Measurements from ENCODE around the gene CALHM1. TPM values are rescaled to one million over a fixed set of nuclear protein-coding genes. Genes with fewer than 3 reads are reported as not detected.

The CALHM1 gene
- total RNA-seq, 1 experiment from 2014 or later = not detected

GRCh38 chr10:103428989-103429643, 29.6 kb downstream of the CALHM1 start:
- H3K27me3 ChIP-seq (replicated peaks; ENCODE audit: control insufficient read depth, insufficient read depth, low read length) = no peaks in the 10 kb centered on the region
- peaks cover 3% of the 10 kb centered on the region for H3K36me3 ChIP-seq (ENCODE audit: control insufficient read depth, insufficient read depth, low read length)
- Mint-ChIP-seq H3K4me3 (ENCODE audit: unreplicated experiment) (no peak overlapping the region), H3K27ac (ENCODE audit: unreplicated experiment) (no peak overlapping the region), H3K36me3 (ENCODE audit: insufficient read depth, unreplicated experiment) (peaks cover 96% of the 10 kb centered on the region), H3K4me1 (ENCODE audit: low read depth, unreplicated experiment) (no peaks in the 10 kb centered on the region), H3K27me3 (ENCODE audit: insufficient read depth, unreplicated experiment) (no peaks in the 10 kb centered on the region), H3K9me3 (ENCODE audit: unreplicated experiment) (no peaks in the 10 kb centered on the region)
- no peaks in the 10 kb centered on the region for H3K4me1 ChIP-seq
- ChIA-PET POLR2A (no interaction called here), CTCF (no interaction called here)
- no peaks in the 10 kb centered on the region for H3K9me3 ChIP-seq
- TF ChIP-seq CTCF (IDR thresholded peaks at IDR 0.05; ENCODE audit: insufficient read depth in 1 of 2, low read depth in 1 of 2, low read length in 1 of 2, severe bottlenecking in 1 of 2, unreplicated experiment in 1 of 2) = no peak
- H3K4me3 ChIP-seq (ENCODE audit: low read depth, low read length) = no peak overlapping the region
- no TSS peak for BruUV-seq (replicated peaks)
- DNase-seq = no peak
- intact Hi-C loops (cut with micrococcal nuclease; ENCODE audit: unreplicated experiment) = no loop called here

DNA sequence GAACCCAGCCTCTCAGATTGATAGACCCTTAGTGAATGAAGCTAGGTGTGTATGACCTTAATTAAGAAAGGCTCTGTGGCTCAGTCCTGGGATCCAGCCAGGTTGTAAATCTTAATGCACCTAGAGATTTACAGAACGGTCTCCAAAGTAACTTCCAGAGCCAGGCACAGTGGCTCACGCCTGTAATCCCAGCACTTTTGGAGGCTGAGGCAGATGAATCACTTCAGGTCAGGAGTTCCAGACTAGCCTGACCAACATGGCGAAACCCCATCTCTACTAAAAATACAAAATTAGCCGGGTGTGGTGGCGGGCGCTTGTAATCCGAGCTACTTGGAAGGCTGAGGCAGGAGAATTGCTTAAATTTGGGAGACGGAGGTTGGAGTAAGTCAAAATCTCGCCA, 30.8 kb downstream of the CALHM1 start:
- ChIA-PET CTCF (no interaction called here), POLR2A (interaction anchor here (0.7 kb wide), 1 partner anchor 1362 kb away, joined by 6 read pairs; the partner anchor contains the start of gene HPS6)
- no peaks in the 10 kb centered on the region for H3K27me3 Mint-ChIP-seq (ENCODE audit: insufficient read depth, unreplicated experiment)
- H3K9me3 ChIP-seq = no peaks in the 10 kb centered on the region
- no peak overlapping the region for H3K4me3 Mint-ChIP-seq (ENCODE audit: unreplicated experiment)
- H3K36me3 Mint-ChIP-seq (ENCODE audit: insufficient read depth, unreplicated experiment) = peaks cover 95% of the 10 kb centered on the region
- no peak for TF ChIP-seq CTCF (IDR thresholded peaks at IDR 0.05; ENCODE audit: insufficient read depth in 1 of 2, low read depth in 1 of 2, low read length in 1 of 2, severe bottlenecking in 1 of 2, unreplicated experiment in 1 of 2)
- BruUV-seq (replicated peaks) = no TSS peak
- H3K9me3 Mint-ChIP-seq (ENCODE audit: unreplicated experiment) = no peaks in the 10 kb centered on the region
- intact Hi-C loops (cut with micrococcal nuclease; ENCODE audit: unreplicated experiment) = no loop called here
- no peak overlapping the region for H3K27ac Mint-ChIP-seq (ENCODE audit: unreplicated experiment)
- DNase-seq = no peak
- no peaks in the 10 kb centered on the region for H3K27me3 ChIP-seq (replicated peaks; ENCODE audit: control insufficient read depth, insufficient read depth, low read length)
- H3K4me3 ChIP-seq (ENCODE audit: low read depth, low read length) = no peak overlapping the region
- no peaks in the 10 kb centered on the region for H3K4me1 Mint-ChIP-seq (ENCODE audit: low read depth, unreplicated experiment)
- no peaks in the 10 kb centered on the region for H3K4me1 ChIP-seq
- H3K36me3 ChIP-seq (ENCODE audit: control insufficient read depth, insufficient read depth, low read length) = peaks cover 6% of the 10 kb centered on the region

DNA sequence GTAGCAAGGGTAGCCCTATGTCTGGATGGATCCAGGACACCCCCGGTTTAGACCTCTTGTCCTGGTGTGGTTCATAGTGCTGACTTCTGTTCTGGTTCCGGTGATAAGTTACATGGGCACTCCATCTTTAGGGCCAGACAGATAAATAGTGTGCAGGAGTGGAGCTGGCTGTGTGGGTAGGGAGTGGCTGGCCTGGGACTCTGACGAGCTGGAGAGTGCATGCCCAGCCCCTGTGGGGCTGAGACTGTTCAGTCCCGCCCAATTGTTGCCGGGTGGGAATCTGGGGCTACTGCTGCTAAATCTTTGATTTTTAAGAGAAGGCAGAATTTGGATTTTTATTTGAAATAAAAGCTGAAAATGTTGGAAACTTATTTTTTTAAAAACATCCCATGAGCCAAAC, 35.0 kb downstream of the CALHM1 start:
- Mint-ChIP-seq H3K9me3 (ENCODE audit: unreplicated experiment) (no peaks in the 10 kb centered on the region), H3K4me1 (ENCODE audit: low read depth, unreplicated experiment) (no peaks in the 10 kb centered on the region), H3K36me3 (ENCODE audit: insufficient read depth, unreplicated experiment) (peaks cover 92% of the 10 kb centered on the region), H3K27me3 (ENCODE audit: insufficient read depth, unreplicated experiment) (no peaks in the 10 kb centered on the region), H3K4me3 (ENCODE audit: unreplicated experiment) (no peak overlapping the region), H3K27ac (ENCODE audit: unreplicated experiment) (no peak overlapping the region)
- Histone ChIP-seq H3K9me3 (no peaks in the 10 kb centered on the region), H3K27me3 (replicated peaks; ENCODE audit: control insufficient read depth, insufficient read depth, low read length) (no peaks in the 10 kb centered on the region), H3K4me3 (ENCODE audit: low read depth, low read length) (no peak overlapping the region), H3K36me3 (ENCODE audit: control insufficient read depth, insufficient read depth, low read length) (peaks cover 8% of the 10 kb centered on the region), H3K4me1 (no peaks in the 10 kb centered on the region)
- intact Hi-C loops (cut with micrococcal nuclease; ENCODE audit: unreplicated experiment) = no loop called here
- BruUV-seq (replicated peaks) = no TSS peak
- CTCF ChIA-PET = no interaction called here
- no peak for DNase-seq
- POLR2A ChIA-PET = no interaction called here
- TF ChIP-seq CTCF (IDR thresholded peaks at IDR 0.05; ENCODE audit: insufficient read depth in 1 of 2, low read depth in 1 of 2, low read length in 1 of 2, severe bottlenecking in 1 of 2, unreplicated experiment in 1 of 2) = no peak
